ENCODE data around the gene MPEG1. TPM values are rescaled to one million over a fixed set of nuclear protein-coding genes. Genes with fewer than 3 reads are reported as not detected.

The MPEG1 gene
- total RNA-seq, 1 experiment from 2014 or later = not detected

- no peaks in the 10 kb centered on the region for H3K36me3 ChIP-seq (replicated peaks; ENCODE audit: control insufficient read depth, insufficient read depth, low read length)
- no peak overlapping the region for H3K4me3 ChIP-seq (ENCODE audit: insufficient read depth, low read depth, low read length)
- H3K27me3 ChIP-seq (ENCODE audit: control insufficient read depth, insufficient read depth, low read length) = peaks cover 5% of the 10 kb centered on the region
- DNase-seq = no peak
Observed at GRCh38 chr11:59174664-59175033, 38.1 kb downstream of the MPEG1 start.

- Histone ChIP-seq H3K27me3 (ENCODE audit: control insufficient read depth, insufficient read depth, low read length) (peaks cover 5% of the 10 kb centered on the region), H3K4me3 (ENCODE audit: insufficient read depth, low read depth, low read length) (peak overlapping the region; percentile 74), H3K36me3 (replicated peaks; ENCODE audit: control insufficient read depth, insufficient read depth, low read length) (no peaks in the 10 kb centered on the region)
- DNase-seq = peak; percentile 82
Observed at GRCh38 chr11:59173964-59174663, 38.6 kb downstream of the MPEG1 start.

GRCh38 chr11:59173080-59173963 lies 39.4 kb downstream of the MPEG1 start:
- peak overlapping the region; percentile 74 for H3K4me3 ChIP-seq (ENCODE audit: insufficient read depth, low read depth, low read length)
- no peaks in the 10 kb centered on the region for H3K36me3 ChIP-seq (replicated peaks; ENCODE audit: control insufficient read depth, insufficient read depth, low read length)
- peaks cover 5% of the 10 kb centered on the region for H3K27me3 ChIP-seq (ENCODE audit: control insufficient read depth, insufficient read depth, low read length)
- DNase-seq = peak; percentile 73

- DNase-seq = peak; percentile 70
- peak overlapping the region; percentile 74 for H3K4me3 ChIP-seq (ENCODE audit: insufficient read depth, low read depth, low read length)
- no peaks in the 10 kb centered on the region for H3K36me3 ChIP-seq (replicated peaks; ENCODE audit: control insufficient read depth, insufficient read depth, low read length)
- peaks cover 5% of the 10 kb centered on the region for H3K27me3 ChIP-seq (ENCODE audit: control insufficient read depth, insufficient read depth, low read length)
Observed at GRCh38 chr11:59172345-59173079, 40.2 kb downstream of the MPEG1 start.

- peak; percentile 92 for DNase-seq
- H3K27me3 ChIP-seq (ENCODE audit: control insufficient read depth, insufficient read depth, low read length) = peaks cover 5% of the 10 kb centered on the region
Observed at GRCh38 chr11:59171508-59172322, 41.0 kb downstream of the MPEG1 start, which contains the start of gene DTX4. Gene DTX4, plus strand, starts transcription at chr11:59172132. Its CDS starts 464 bp downstream, at chr11:59172596.

GRCh38 chr11:59164028-59164427 lies 48.7 kb downstream of the MPEG1 start:
- Histone ChIP-seq H3K4me3 (ENCODE audit: insufficient read depth, low read depth, low read length) (no peak overlapping the region), H3K36me3 (replicated peaks; ENCODE audit: control insufficient read depth, insufficient read depth, low read length) (no peaks in the 10 kb centered on the region), H3K27me3 (ENCODE audit: control insufficient read depth, insufficient read depth, low read length) (no peaks in the 10 kb centered on the region; the same call in 1 of the 2 replicates)
- DNase-seq = no peak

More at GRCh38 chr11:59171508-59172322, 41.0 kb downstream of the MPEG1 start, which contains the start of gene DTX4:
- Histone ChIP-seq H3K4me3 (ENCODE audit: insufficient read depth, low read depth, low read length) (peak within 1 kb of the TSS; percentile 74), H3K36me3 (replicated peaks; ENCODE audit: control insufficient read depth, insufficient read depth, low read length) (no peaks in the 10 kb centered on the region)

Other genes with a start within 250 kb of the MPEG1 start
- gene GLYATL1B, start 126.6 kb downstream of the MPEG1 start, total RNA-seq (2014; rRNA removed; shearing (Covaris generic)) = not detected in 2 replicates
- gene FAM111B, start 105.7 kb downstream of the MPEG1 start, total RNA-seq (2014; rRNA removed; shearing (Covaris generic)) = 10.8 and 13.5 TPM in 2 replicates
- gene FAM111A, start 70.1 kb downstream of the MPEG1 start, total RNA-seq (2014; rRNA removed; shearing (Covaris generic)) = 9.2 and 11.0 TPM in 2 replicates
- gene DTX4, start 40.8 kb downstream of the MPEG1 start, total RNA-seq (2014; rRNA removed; shearing (Covaris generic)) = 4.9 and 7.6 TPM in 2 replicates
- gene OR5AN1, start 146.0 kb upstream of the MPEG1 start, total RNA-seq (2014; rRNA removed; shearing (Covaris generic)) = not detected in 2 replicates
- not detected in 2 replicates for gene OR5A2, start 213.5 kb upstream of the MPEG1 start, total RNA-seq (2014; rRNA removed; shearing (Covaris generic))
- gene OR5A1, start 223.5 kb upstream of the MPEG1 start, total RNA-seq (2014; rRNA removed; shearing (Covaris generic)) = not detected in 2 replicates
- gene OR4D6, start 244.0 kb upstream of the MPEG1 start, total RNA-seq (2014; rRNA removed; shearing (Covaris generic)) = not detected in 2 replicates